HG03025 (cell line): ENCODE data around the gene CACNA2D1.
"Not testable (repeated sequence)": the region's sequence is repeated elsewhere in the genome, so short reads cannot be mapped to it uniquely, and the experiment has no call there.

Source experiments
- ATAC-seq: cut with Tn5 transposase; IDR thresholded peaks from one replicate; pipeline ENCODE4 v1.9.1; 2021; ENCODE audit warnings: mild to moderate bottlenecking, moderate library complexity; ENCODE audit not compliant: unreplicated experiment, low FRiP score

The CACNA2D1 gene

GRCh38 chr7:82017334-82017943, 426.1 kb downstream of the CACNA2D1 start:
- ATAC-seq, result no peak

DNA sequence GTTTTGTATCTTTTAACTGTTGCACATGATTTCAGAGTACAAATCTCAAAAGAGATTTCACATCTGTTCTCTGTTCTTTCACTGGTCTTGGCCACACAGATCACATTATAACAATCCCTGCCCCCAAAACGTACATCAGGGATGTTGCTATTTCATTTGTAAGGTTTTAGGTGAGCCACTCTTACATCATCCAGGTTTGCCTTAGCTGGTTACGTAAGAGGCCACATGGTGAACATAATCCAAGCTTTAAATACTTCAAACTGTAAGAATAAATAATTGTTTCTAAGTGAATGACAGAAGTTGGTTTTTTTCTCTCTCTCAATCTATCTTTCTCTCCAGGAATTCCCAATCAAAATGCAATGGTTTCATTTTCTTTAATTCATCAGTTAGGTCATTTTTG, 427.8 kb downstream of the CACNA2D1 start:
- ATAC-seq, result no peak

- not testable (repeated sequence) for ATAC-seq
Observed at GRCh38 chr7:82014574-82014973, 429.0 kb downstream of the CACNA2D1 start.

DNA sequence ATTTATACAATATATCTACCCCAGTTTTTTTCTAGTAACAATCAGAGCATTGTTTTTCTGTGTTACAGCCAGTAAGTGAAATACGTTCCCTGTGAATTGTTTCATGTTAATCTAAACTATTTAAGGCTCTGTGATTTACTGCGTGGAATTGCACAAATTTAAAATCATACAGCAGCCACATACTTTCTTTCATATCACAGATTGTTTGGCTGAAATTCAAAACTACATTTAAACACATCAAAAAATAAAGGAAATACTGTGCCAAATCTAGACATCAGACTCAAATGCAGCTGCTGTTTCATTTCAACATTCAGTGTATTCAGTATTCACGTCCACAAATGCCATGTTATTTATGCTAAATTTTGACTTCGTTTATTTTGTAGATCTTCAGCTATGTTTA, 431.1 kb downstream of the CACNA2D1 start:
- no peak for ATAC-seq

DNA sequence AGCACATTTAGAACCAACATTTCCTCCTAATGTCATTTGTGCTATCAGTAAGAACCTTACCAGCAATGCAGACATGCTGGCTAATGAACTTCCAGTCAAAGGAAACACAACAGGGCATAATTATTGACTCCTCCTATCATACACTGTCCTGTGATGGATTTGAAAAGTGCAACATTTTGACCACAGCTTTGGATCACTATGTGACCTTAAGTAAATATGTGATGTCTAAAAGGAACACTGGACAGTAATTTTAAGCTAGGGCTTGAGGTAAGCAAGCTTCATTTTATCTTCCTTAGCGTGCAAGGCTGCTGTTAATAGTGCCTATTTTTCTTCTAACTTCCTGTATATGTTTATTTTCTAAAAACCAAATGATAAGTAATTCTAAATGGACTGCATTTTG, 433.2 kb downstream of the CACNA2D1 start:
- ATAC-seq, result no peak

GRCh38 chr7:82007315-82007714, 436.3 kb downstream of the CACNA2D1 start:
- no peak for ATAC-seq

GRCh38 chr7:82005056-82005455, 438.5 kb downstream of the CACNA2D1 start:
- no peak for ATAC-seq

GRCh38 chr7:81993186-81993585, 450.4 kb downstream of the CACNA2D1 start:
- ATAC-seq, result no peak

GRCh38 chr7:81990395-81990794, 453.2 kb downstream of the CACNA2D1 start:
- no peak for ATAC-seq

DNA sequence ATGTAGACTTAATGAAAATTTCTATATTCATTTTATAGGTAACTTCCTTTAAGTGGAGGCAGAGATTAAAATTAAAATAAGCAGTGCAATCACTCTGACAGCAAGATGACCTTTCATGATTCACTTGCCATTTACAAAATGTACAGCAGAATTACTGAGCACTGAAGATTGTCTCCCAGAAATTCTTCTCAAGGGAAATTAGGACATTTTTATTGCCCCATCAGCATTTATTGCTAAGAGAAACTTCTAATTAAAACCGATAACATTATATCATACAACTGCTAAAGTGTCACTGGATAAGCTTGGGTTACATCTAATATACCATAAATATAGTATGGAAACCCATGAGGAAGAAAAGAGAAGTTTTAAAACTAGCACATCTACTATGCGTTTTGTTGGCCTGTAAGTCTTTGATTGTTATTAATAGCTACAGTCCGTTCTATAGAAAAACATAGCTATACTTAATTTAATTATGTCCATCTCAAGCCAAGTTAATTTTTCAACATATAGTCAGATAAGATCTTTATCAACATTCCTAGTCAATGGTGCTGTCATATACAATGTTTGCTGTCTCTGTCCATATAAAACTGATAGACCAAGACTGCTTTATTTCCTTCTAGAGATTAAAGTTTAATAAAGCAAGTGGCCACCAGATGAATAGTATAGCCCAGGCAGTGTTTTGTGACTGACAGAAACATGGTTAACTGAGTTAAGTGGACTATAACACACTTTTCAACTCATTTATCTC, 456.7 kb downstream of the CACNA2D1 start:
- ATAC-seq, result no peak

- no peak for ATAC-seq
Observed at GRCh38 chr7:81983406-81983805, 460.2 kb downstream of the CACNA2D1 start.

DNA sequence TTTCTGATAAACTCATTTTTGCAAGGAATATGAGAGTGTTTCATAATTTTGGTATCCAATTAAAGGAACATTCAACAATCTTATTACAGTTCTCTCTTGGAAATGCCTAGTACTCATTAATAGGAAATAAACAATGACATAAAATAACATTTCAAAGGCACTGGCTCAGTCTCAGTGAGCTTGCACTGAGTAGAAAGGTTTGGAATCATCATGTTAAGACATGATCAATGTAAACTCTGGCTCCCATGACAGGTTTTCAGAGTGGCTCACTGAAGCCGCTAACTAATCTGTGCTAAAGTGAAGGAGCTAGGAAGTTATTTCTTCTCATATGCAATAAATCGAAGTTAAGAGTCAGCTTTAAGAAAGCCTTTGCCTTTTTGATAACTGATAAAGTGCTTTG, 470.5 kb downstream of the CACNA2D1 start:
- no peak for ATAC-seq

GRCh38 chr7:81960026-81960425, 483.6 kb downstream of the CACNA2D1 start:
- no peak for ATAC-seq

GRCh38 chr7:81957517-81957916, 486.1 kb downstream of the CACNA2D1 start:
- ATAC-seq, result no peak

- no peak for ATAC-seq
Observed at GRCh38 chr7:81956520-81956919, 487.1 kb downstream of the CACNA2D1 start.

DNA sequence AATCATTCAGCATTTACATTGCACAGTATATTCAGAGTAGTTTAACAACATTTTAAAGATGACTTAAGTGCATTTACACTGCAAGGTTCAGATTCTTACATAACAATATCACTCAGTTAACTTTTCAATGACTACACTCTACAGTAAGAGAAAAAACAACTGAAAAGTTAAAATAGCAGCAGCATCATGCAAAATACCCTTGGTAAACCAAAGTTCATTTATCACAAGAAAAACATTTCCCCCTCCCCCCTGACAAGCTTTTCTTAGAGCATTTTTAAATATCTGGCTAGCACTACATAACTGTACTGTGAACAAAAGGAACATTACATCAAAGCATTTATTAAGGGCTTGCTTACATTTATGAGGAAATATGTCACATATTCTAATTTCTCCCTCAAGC, 494.3 kb downstream of the CACNA2D1 start:
- no peak for ATAC-seq

DNA sequence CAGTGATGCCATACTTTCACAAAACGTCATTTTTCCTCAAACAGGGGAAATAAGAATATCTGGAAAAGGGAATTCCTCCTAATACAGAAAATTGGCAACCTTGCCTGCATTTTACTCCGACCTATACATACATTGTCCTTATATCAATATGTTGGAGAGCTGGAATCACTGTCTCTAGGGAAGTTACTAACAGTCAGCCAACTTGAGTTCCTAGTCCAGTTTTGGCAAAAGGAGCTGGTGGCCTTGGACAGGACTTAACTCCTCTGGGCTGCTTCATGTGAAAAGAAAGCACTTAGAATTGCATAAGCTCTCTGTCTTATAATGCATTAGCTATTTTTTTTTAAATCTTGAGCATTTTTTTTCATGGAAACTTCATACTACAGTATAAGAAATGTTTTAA, 499.5 kb downstream of the CACNA2D1 start:
- ATAC-seq, result no peak

DNA sequence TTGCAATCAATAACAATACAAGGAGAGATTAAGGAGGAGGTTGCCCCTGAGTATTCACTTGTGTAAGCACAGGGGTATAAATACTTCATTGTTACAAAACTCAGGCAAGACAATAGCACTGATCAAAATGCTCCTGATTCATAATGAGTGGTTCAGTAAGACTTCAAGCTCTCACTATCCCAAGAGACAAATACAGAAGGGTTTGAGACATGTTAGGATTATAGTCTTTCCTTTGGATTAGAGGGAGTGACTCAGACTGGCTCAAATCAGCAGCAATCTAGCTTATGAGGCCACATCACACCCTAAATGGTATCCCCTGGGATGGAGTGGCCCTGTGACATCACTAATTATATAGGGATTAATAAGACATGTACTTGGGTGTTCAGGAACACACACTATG, 506.5 kb downstream of the CACNA2D1 start:
- ATAC-seq, result no peak

- ATAC-seq, result no peak
Observed at GRCh38 chr7:81934596-81935301, 508.8 kb downstream of the CACNA2D1 start.

- no peak for ATAC-seq
Observed at GRCh38 chr7:81932936-81933335, 510.6 kb downstream of the CACNA2D1 start.

DNA sequence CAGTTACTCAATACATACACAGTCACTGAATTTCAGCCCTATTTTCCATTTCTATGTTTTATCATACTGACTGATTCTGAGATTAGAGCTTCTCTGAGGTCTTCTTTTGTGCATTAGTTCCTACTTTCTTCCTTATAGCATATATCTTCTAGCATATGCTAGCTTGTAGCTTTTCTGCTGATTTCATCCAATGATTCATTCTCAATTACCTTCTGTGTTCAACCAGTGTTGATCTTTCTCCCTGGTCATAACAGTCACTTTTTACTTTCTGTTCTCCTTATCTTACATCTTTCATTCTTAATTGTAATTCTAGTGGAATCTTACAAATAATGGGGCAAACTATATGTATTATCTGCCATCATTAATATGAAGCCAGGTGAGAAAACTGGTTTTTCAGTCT, 514.2 kb downstream of the CACNA2D1 start:
- no peak for ATAC-seq

DNA sequence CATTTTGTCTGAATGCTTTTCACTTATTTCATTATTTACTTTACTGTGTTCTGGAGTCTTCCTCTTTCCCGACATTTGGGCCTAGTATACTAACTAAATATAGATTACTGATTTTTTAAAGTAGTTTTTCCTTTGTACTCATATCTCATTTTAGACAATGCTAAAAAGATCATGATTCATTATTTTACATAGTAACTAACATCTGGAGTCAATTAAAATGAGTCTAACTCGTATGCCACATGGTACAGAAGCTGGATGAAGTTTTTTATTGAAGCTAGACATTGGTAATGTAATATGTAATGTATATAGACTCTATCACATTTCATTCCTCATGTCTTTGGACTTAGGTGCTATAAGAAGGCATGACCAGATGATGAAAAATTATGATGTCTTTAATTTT, 517.4 kb downstream of the CACNA2D1 start:
- no peak for ATAC-seq
